22Rv1 (cell line): Measurements from ENCODE around the gene OSTF1.

ENCODE experiments used
- CTCF ChIP-seq: fragments of 450-650 bp; IDR thresholded peaks from 2 replicates; pipeline ENCODE4 v1.5.1; 2017; ENCODE audit warnings: mild to moderate bottlenecking
- ZFX ChIP-seq: fragments of 450-650 bp; IDR thresholded peaks from 2 replicates; pipeline ENCODE4 v1.6.1; 2017; ENCODE audit warnings: antibody characterized with exemption, borderline replicate concordance

DNA sequence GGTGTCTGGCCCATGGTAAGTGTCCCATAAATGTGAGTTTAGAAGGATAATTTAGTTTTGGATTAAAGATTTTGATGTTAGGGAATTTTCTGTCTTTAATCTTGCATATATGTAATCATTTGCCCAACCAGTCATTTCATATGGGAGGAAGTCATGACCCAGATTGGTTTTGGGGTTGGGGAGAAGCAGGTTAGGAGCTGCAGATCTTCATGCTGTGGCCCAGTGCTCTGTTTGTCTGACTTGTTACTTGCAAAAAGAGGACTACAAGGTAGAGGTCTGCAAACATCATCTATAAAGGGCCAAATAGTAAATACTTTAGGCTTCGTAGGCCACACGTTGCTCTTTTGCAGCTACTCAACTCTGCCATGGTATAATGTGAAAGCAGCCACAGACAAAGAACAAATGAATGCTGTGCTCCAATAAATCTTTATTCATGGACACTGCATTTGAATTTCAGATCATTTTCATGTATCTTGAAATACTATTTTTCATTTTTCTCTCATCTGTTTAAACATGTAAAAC is 16.8 kb downstream of the OSTF1 start:
- no peak for TF ChIP-seq CTCF
- TF ChIP-seq ZFX: no peak
